A673 (cell line): ENCODE results near the gene GLIPR1L1. TPM values are rescaled to one million over a fixed set of nuclear protein-coding genes. Genes with fewer than 3 reads are reported as not detected.
A peak's percentile ranks its signal among the peaks of the same experiment; 100 is the strongest.

Experiments used
- BruUV-seq: library from RNA; stranded (reverse); fragments of 400-500 nt; replicated peaks from 2 replicates; lab custom pipeline; 2021; lab: Mats Ljungman, UMichigan
- CTCF ChIA-PET: fragments of 300-600 bp; sonication (Branson Sonifier 250); formaldehyde crosslinking; loops from one replicate; lab custom pipeline; 2022; ENCODE audit warnings: antibody characterized with exemption; lab: Charles Lee
- POLR2A ChIA-PET: fragments of 300-600 bp; sonication (Branson Sonifier 250); formaldehyde crosslinking; loops from one replicate; lab custom pipeline; 2022; ENCODE audit warnings: antibody characterized with exemption; ENCODE audit not compliant: low non-redundant PET; lab: Charles Lee
- DNase-seq: peaks from one replicate; pipeline ENCODE4 v3.0.0-alpha.2; 2015; ENCODE audit warnings: low spot score
- H3K27ac ChIP-seq: fragments of 200-600 bp; sonication (generic); 2 replicates; pipeline ENCODE4 v1.5.1; 2016; ENCODE audit warnings: mixed run types, low read depth, mild to moderate bottlenecking, mixed read lengths, antibody characterized with exemption, low read length; ENCODE audit not compliant: poor library complexity, severe bottlenecking
- H3K27me3 ChIP-seq: fragments of 200-600 bp; sonication (generic); replicated peaks from 2 replicates; pipeline ENCODE4 v1.6.1; 2017; ENCODE audit warnings: mixed run types, low read depth, mild to moderate bottlenecking, mixed read lengths, antibody characterized with exemption, low read length; ENCODE audit not compliant: insufficient read depth, poor library complexity
- H3K36me3 ChIP-seq: fragments of 200-600 bp; sonication (generic); 2 replicates; pipeline ENCODE4 v1.6.1; 2016; ENCODE audit warnings: mixed run types, mild to moderate bottlenecking, mixed read lengths, antibody characterized with exemption, low read length; ENCODE audit not compliant: insufficient read depth, poor library complexity, severe bottlenecking
- H3K4me1 ChIP-seq: fragments of 200-600 bp; sonication (generic); 2 replicates; pipeline ENCODE4 v1.6.1; 2017; ENCODE audit warnings: mixed run types, mild to moderate bottlenecking, mixed read lengths, antibody characterized with exemption, low read length; ENCODE audit not compliant: insufficient read depth, poor library complexity, severe bottlenecking
- H3K4me3 ChIP-seq: fragments of 200-600 bp; sonication (generic); 2 replicates; pipeline ENCODE4 v1.5.1; 2016; ENCODE audit warnings: low read depth, mixed run types, mild to moderate bottlenecking, mixed read lengths, low read length; ENCODE audit not compliant: poor library complexity, severe bottlenecking
- H3K9me3 ChIP-seq: fragments of 200-600 bp; sonication (generic); 2 replicates; pipeline ENCODE4 v1.6.1; 2016; ENCODE audit warnings: mixed run types, low read depth, mild to moderate bottlenecking, mixed read lengths, antibody characterized with exemption, low read length; ENCODE audit not compliant: poor library complexity, severe bottlenecking
- EZH2 ChIP-seq: fragments of 200-600 bp; sonication (generic); IDR thresholded peaks from 2 replicates; pipeline ENCODE4 v1.6.1; 2017; ENCODE audit warnings: borderline replicate concordance, low read depth, mild to moderate bottlenecking, mixed read lengths, antibody characterized with exemption, low read length; ENCODE audit not compliant: poor library complexity, severe bottlenecking
- intact Hi-C: fragments of 100-400 bp; cut with micrococcal nuclease; formaldehyde crosslinking; loops from one replicate; pipeline ENCODE4 v1.10.0; 2022; ENCODE audit not compliant: unreplicated experiment
- total RNA-seq: library from RNA; stranded (reverse); gene quantifications from 2 replicates; pipeline ENCODE4 v1.2.3, GENCODE V29; 2021
- TF ChIP-seq, protein P1 (sequence below): fragments of 300-800, 200-600 bp; sonication (generic); conservative IDR thresholded peaks from 2 replicates; pipeline ENCODE4 v1.5.1; 2017; ENCODE audit warnings: low read depth, mild to moderate bottlenecking, antibody characterized with exemption, low read length, moderate library complexity, mixed read lengths

Gene GLIPR1L1
- total RNA-seq, 1 experiment from 2014 or later: not detected

- no peak for TF ChIP-seq EZH2
- TF ChIP-seq, protein P1, sequence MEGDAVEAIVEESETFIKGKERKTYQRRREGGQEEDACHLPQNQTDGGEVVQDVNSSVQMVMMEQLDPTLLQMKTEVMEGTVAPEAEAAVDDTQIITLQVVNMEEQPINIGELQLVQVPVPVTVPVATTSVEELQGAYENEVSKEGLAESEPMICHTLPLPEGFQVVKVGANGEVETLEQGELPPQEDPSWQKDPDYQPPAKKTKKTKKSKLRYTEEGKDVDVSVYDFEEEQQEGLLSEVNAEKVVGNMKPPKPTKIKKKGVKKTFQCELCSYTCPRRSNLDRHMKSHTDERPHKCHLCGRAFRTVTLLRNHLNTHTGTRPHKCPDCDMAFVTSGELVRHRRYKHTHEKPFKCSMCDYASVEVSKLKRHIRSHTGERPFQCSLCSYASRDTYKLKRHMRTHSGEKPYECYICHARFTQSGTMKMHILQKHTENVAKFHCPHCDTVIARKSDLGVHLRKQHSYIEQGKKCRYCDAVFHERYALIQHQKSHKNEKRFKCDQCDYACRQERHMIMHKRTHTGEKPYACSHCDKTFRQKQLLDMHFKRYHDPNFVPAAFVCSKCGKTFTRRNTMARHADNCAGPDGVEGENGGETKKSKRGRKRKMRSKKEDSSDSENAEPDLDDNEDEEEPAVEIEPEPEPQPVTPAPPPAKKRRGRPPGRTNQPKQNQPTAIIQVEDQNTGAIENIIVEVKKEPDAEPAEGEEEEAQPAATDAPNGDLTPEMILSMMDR: no peak
These were observed 26.9 kb downstream of the GLIPR1L1 start for GRCh38 chr12:75361408-75361807.

GRCh38 chr12:75364919-75365318 lies 30.4 kb downstream of the GLIPR1L1 start:
- no peaks in the 10 kb centered on the region for H3K36me3 ChIP-seq
- no peaks in the 10 kb centered on the region for H3K9me3 ChIP-seq
- peaks cover 6% of the 10 kb centered on the region for H3K4me1 ChIP-seq
- intact Hi-C loops: no loop called here
- H3K27me3 ChIP-seq: no peaks in the 10 kb centered on the region
- TF ChIP-seq EZH2: no peak
- TF ChIP-seq, protein P1: no peak
- H3K4me3 ChIP-seq: no peak overlapping the region
- POLR2A ChIA-PET: no interaction called here
- peak; percentile 64 for DNase-seq
- no TSS peak for BruUV-seq
- CTCF ChIA-PET: no interaction called here
- H3K27ac ChIP-seq: no peak overlapping the region

More at GRCh38 chr12:75361408-75361807, 26.9 kb downstream of the GLIPR1L1 start:
- H3K4me1 ChIP-seq: peaks cover 6% of the 10 kb centered on the region
- intact Hi-C loops: no loop called here
- DNase-seq: no peak
- POLR2A ChIA-PET: no interaction called here
- CTCF ChIA-PET: no interaction called here
- BruUV-seq: no TSS peak
- H3K36me3 ChIP-seq: no peaks in the 10 kb centered on the region
- H3K27me3 ChIP-seq: no peaks in the 10 kb centered on the region
- H3K9me3 ChIP-seq: no peaks in the 10 kb centered on the region
- no peak overlapping the region for H3K27ac ChIP-seq
- no peak overlapping the region for H3K4me3 ChIP-seq

- Histone ChIP-seq H3K4me1 (peaks cover 6% of the 10 kb centered on the region), H3K27me3 (no peaks in the 10 kb centered on the region), H3K9me3 (no peaks in the 10 kb centered on the region), H3K27ac (no peak overlapping the region), H3K36me3 (no peaks in the 10 kb centered on the region), H3K4me3 (no peak overlapping the region)
- DNase-seq: no peak
- ChIA-PET POLR2A (no interaction called here), CTCF (no interaction called here)
- TF ChIP-seq, protein P1: no peak
- no peak for TF ChIP-seq EZH2
- BruUV-seq: no TSS peak
- intact Hi-C loops: no loop called here
These were observed 32.2 kb downstream of the GLIPR1L1 start for GRCh38 chr12:75366629-75367028.
